GM18520 (cell line): ENCODE results near the gene OR7A10.

ENCODE experiments used
- ATAC-seq: cut with Tn5 transposase; IDR thresholded peaks from one replicate; pipeline ENCODE4 v1.9.1; 2021; ENCODE audit not compliant: unreplicated experiment

OR7A10 gene

DNA sequence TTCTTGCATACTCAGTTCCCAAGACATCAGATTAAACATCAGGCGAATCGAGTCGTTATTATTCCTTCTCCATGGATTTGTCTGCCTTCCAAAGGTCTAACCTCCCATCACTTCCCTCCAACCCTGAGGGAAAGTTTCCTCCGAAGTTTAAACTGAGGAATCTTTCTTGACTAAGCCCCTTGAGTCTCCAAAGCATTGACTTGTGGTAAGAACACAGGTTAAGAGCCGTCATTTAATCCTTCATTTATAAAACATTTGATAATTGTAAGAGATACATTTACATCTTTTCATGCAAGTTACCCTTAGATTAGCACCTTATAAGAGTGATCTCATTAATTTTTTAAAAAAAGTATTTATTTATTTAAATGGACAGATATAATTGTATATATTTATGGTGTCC lies at the start of gene OR7A10:
Gene OR7A10 (minus strand): TSS at position 101 of the 400 bp plus-strand sequence. CDS start 7,045 bp downstream, outside the sequence.
- ATAC-seq = no peak

DNA sequence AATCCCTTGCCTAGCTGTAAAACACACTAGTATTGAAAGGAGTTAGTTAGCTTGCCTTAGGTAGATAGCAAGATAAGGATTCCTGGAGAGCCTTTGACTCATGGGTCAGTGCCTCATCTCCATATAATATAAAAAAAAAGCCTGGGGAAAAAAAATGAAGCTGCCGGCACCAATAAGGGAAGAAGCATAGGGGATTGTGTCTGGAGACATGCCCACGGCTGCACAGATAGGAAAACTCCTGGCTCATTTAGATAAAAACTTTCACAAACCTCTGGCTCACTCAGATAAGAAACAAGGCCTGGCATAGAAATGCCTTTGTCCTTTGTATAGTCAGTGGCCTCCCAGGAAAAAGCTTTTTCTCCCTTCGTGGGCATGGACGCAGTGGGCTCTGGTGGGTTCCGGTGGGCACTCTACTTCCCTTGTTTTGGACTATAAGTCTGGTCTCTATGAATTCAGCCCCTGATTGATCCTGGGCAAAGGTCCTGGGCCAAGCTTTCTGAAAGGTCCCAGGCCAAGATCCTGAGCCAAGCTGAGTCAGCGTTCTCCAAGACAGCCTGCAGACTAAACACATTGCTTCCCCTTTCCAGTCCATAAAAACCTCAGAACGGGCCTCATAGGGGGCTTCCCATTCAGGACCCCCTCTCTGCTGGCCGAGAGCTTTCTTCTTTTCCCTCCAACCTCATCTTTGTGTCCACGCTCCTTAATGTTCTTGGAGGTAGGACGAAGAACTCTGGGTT lies 42.1 kb upstream of the OR7A10 start:
- ATAC-seq = no peak

DNA sequence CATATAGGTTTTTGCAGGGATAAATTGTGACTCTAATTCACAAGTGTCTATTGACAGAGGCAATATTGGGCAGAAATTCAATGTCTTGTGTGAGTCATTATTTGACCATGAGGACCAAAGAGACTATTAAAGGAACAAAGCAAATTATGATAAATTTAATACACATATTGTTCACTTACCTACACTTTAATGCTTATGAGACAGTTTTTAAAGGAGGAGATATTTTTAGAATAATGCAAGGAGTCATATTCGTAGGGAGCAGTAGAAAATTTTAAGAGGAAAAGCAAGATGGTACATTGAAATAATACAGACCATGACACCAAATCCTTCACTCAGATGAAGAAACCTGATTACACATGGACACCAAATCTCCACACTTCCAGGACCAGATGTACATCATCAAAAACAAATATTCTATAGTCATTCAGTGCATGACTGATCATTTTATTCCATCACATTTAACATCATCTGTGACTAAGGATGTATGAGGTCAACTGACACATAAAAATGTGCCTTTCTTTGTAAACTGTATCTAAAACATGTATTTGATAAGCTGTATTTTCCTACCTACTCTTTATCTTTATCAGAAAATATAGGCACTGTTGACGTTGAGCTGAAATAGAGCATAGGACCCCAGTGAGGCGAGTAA lies 41.4 kb upstream of the OR7A10 start:
- no peak for ATAC-seq

GRCh38 chr19:14886032-14886431 lies 37.3 kb upstream of the OR7A10 start, which contains the start of gene OR7A17:
Gene OR7A17 (minus strand): TSS chr19:14886132. CDS start chr19:14881355, 4,777 bp downstream.
- ATAC-seq = no peak

DNA sequence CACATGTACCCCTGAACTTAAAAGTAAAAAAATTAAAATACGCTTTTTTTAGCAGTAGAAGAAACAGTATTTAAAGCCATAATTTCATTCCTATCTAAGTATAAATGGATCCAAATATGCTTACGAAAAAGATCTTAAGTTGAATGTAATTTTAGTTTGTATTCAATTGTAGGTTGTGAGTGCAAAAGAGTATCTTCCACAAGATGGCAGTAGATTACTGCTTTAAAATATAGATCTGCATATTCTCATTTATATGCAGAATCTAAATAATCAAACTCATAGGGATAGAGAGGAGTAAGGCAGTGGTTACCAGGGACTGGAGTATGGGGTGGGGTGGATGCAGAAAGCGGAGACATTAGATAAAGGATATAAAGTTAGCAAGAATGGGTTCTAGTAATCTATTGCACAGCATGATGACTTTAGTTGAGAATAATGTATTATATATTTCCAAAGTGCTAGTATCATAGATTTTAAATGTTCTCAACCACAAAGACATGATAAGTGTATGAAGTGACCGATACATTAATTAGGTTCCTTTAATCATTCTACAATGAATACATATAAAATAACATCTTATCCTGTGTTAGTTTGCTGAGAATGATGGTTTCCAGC lies 23.0 kb upstream of the OR7A10 start:
- ATAC-seq = no peak

DNA sequence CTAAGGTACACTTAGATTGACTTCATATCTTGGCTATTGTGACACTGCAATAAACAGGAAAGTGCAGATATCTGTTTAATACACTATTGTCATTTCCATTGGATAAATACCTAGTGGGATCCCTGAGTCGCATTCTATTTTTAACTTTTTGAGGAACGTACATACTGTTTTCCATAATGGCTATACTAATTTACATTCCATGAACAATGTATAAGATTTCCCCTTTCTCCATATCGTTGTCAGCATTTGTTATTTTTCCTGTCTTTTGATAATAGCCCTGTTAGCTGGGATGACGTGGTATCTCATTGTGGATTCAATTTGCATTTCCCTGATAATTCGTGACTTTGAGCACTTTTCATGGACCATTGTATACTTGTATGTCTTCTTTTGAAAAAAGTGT lies 19.8 kb upstream of the OR7A10 start:
- ATAC-seq = no peak

- no peak for ATAC-seq
These were observed 5.1 kb downstream of the OR7A10 start for GRCh38 chr19:14843578-14843977.

DNA sequence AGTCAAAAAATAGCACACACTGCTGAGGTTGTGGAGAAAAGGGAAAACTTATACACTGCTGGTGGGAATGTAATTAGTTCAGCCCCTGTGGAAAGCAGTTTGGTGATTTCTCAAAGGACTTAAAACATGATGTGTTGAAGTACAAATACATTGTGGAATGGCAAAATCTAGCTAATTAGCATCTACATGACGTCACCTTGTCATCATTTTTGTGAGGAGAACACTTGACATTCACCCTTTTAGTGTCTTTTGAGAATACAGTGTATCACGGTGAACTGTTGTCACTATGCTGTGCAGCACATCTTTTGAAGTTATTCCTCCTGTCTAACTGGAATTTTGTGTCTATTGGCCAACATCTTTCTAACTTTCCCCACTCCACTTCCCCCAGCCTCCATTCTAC lies 5.6 kb downstream of the OR7A10 start:
- no peak for ATAC-seq

- ATAC-seq = no peak
These were observed 8.5 kb downstream of the OR7A10 start for GRCh38 chr19:14840206-14840605.

- no peak for ATAC-seq
These were observed 11.3 kb downstream of the OR7A10 start for GRCh38 chr19:14837391-14837790.

GRCh38 chr19:14835011-14835410 lies 13.7 kb downstream of the OR7A10 start, which contains the start of the genes OR7A5 and OR7C1:
Gene OR7A5 (minus strand): TSS chr19:14835185. CDS start chr19:14828241, 6,944 bp downstream.
Gene OR7C1 (minus strand): TSS chr19:14835185. CDS start chr19:14800136, 35,049 bp downstream.
- ATAC-seq = no peak

GRCh38 chr19:14830702-14831101 lies 18.0 kb downstream of the OR7A10 start:
- ATAC-seq = no peak

GRCh38 chr19:14826006-14826405 lies 22.7 kb downstream of the OR7A10 start:
- ATAC-seq = no peak

GRCh38 chr19:14821937-14822336 lies 26.8 kb downstream of the OR7A10 start:
- ATAC-seq = no peak

- no peak for ATAC-seq
These were observed 30.1 kb downstream of the OR7A10 start for GRCh38 chr19:14818588-14818987.

DNA sequence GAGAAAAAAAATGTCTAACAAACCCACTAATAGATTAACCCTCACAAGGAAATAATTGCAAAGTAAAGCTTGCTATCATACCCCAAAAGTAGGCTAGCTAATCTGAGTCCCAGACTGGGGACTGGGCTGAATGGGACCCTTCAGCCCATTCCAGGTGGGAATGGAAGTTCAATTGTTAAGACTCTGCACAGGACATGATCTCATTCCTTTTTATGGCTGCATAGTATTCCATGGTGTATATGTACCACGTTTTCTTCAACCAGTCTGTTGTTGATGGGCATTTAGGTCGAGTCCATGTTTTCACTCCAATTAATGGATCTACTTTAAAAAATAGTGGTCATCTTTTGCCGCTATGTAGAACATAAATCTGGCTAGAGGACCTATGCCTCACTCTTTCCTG lies 31.7 kb downstream of the OR7A10 start:
- ATAC-seq = no peak

DNA sequence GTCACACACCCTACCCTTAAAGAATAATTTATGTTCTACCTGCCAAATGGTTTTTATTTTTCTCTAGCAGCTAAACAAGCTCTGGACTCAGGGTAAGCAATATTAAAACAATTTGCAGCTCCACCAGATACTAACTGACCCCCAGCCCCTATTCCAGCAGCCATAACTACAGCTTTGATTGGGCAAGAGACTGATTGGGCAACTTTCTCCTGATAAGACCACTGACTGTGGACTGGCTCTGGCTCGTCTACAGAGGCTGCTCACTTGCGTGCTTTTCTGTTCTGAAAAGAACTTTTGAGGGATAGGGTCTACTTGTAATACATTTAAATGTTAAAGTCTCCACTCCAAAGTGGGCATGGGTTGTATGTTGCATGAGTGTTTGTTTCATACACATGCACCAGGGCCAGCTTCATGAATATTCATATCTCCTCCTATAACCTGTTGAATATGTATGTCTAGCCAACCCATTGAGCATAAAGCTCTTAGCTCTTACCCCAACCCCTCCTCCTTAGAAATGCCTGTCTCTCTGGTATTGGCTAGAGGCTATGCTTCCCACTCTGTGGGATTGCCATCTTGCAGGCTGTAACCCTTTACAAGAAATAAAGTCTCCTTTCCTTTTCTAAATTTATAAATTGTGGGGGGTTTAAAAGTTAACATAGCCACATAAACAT lies 33.6 kb downstream of the OR7A10 start:
- ATAC-seq = no peak

DNA sequence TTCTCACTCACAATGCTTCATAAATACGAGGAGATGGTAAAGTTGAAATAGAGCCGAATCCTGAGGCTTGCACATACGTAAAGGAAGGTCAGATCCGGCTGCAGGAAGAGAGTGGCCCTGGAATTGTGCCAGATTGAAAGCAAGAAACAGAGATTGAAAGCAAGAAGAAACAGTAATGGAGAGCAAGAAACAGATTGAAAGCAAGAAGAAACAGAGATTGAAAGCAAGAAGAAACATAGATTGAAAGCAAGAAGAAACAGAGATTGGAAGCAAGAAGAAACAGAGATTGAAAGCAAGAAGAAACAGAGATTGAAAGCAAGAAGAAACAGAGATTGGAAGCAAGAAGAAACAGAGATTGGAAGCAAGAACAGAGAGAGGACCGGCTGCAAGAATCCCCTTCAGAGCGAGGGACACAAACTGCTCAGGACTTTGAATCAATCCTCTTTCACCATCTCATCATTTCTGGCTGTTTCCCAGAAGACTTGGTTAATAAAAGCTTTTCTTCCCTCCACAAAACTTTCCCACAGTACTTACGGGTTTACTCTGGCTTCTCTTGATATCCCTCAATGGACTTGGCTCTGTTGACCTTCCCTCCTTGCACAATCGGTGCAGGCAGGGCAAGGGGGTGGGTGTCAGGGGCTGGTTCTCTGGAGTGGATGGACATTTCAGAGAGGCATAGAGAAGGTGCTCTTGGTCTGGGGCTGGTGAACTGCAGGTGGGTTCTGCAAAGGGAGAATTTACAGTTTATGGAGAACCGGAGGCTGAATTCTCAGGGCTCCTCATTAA lies 39.3 kb downstream of the OR7A10 start:
- ATAC-seq = no peak

GRCh38 chr19:14804765-14805164 lies 44.0 kb downstream of the OR7A10 start:
- ATAC-seq = no peak

DNA sequence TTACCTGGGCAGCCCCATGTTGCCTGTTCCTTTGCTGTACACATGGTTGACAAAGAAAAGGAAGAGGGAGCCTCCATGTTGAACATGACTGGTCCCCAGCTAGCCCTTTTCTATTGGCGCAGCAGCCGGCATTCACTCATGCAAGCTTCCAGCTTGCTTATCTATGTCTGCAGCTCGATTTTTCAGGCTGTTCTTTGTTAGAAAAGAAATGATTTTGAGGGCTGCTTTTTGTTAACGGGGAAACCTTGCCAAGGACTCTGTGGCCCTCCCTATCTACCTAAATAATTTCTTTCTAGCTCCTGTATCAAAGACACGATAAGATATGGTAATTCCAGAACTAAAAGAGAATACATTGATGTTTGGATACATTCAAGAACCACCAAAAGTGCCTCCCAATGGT lies 50.0 kb downstream of the OR7A10 start:
- ATAC-seq = no peak

DNA sequence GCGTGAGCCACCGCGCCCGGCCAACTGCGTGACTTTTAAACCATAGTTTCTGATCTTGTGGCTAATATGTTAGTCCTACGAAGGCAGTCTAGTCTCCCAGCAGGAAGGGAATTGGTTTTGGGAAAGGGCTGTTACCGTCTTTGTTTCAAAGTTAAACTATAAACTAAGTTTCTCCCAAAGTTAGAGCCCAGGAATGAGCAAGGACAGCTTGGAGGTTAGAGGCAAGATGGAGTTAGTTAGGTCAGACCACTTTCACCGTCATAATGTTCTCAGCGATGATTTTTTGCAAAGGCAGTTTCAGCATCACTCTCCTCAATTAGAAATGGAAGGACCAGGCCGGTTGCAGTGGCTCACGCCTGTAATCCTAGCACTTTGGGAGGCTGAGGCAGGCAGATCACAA lies 52.7 kb downstream of the OR7A10 start:
- ATAC-seq = no peak
